ENCODE results near the gene RBMXL2.

DNA sequence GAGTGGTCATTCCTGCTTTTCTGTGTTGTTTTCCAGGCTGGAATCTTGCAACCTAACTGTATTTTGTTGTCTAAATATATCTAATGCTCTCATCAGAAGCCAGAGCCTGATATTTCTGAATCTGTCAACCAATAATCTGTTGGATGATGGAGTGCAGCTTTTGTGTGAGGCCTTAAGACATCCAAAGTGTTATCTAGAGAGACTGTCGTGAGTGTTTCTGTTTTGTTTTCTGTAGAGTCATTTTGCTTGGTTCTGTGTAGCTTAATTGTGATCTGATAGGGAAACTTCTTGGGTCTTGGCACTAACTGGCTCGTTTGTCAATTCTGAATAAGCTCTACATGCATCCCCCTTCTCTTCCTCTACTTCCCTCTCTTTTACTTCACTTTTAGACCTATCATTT lies 31.2 kb upstream of the RBMXL2 start:
- TF ChIP-seq, protein P1, sequence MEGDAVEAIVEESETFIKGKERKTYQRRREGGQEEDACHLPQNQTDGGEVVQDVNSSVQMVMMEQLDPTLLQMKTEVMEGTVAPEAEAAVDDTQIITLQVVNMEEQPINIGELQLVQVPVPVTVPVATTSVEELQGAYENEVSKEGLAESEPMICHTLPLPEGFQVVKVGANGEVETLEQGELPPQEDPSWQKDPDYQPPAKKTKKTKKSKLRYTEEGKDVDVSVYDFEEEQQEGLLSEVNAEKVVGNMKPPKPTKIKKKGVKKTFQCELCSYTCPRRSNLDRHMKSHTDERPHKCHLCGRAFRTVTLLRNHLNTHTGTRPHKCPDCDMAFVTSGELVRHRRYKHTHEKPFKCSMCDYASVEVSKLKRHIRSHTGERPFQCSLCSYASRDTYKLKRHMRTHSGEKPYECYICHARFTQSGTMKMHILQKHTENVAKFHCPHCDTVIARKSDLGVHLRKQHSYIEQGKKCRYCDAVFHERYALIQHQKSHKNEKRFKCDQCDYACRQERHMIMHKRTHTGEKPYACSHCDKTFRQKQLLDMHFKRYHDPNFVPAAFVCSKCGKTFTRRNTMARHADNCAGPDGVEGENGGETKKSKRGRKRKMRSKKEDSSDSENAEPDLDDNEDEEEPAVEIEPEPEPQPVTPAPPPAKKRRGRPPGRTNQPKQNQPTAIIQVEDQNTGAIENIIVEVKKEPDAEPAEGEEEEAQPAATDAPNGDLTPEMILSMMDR (IDR thresholded peaks at IDR 0.05): no peak
- TF ChIP-seq POLR2A (IDR thresholded peaks at IDR 0.05): no peak

Measured in thyroid gland (tissue), 4 donors.